ENCODE measurements around the gene COQ10B.

DNA sequence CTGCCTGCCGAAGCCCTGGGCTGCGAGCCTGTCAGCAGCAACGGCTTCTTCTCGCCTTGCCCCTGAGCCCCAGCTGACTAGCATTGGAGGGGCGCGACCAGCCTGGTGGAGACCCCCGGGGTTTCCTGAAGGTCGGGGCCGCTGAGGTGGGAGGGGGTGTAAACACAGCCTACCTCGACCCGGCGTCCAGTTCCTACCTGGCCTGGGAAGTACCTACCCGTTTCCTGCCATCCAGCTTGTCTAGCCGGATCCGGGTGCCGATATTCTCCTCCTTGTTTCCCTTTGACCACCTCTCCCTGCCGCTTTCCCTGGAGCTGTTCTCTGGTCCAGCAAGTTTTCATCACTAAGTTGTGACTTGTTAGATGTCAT is 63.0 kb downstream of the COQ10B start:
- TF ChIP-seq POLR2A (IDR thresholded peaks at IDR 0.05): no peak
- TF ChIP-seq, protein P1, sequence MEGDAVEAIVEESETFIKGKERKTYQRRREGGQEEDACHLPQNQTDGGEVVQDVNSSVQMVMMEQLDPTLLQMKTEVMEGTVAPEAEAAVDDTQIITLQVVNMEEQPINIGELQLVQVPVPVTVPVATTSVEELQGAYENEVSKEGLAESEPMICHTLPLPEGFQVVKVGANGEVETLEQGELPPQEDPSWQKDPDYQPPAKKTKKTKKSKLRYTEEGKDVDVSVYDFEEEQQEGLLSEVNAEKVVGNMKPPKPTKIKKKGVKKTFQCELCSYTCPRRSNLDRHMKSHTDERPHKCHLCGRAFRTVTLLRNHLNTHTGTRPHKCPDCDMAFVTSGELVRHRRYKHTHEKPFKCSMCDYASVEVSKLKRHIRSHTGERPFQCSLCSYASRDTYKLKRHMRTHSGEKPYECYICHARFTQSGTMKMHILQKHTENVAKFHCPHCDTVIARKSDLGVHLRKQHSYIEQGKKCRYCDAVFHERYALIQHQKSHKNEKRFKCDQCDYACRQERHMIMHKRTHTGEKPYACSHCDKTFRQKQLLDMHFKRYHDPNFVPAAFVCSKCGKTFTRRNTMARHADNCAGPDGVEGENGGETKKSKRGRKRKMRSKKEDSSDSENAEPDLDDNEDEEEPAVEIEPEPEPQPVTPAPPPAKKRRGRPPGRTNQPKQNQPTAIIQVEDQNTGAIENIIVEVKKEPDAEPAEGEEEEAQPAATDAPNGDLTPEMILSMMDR (IDR thresholded peaks at IDR 0.05): no peak
